Activated CD4-positive, alpha-beta memory T cell treated with anti-CD3 and anti-CD28 coated beads, Interleukin-2, amount 10 ng/mL, durations not matched to agents 7 days and 5 days (primary cell): ENCODE results near the gene SLC1A5. TPM values are rescaled to one million over a fixed set of nuclear protein-coding genes. Genes with fewer than 3 reads are reported as not detected.
"Not testable (repeated sequence)": the region's sequence is repeated elsewhere in the genome, so short reads cannot be mapped to it uniquely, and the experiment has no call there.

Experiments used
- CTCF ChIA-PET: fragments of 350-600 bp; sonication (Branson Sonifier 250); formaldehyde crosslinking; loops from one replicate; lab custom pipeline; 2021; ENCODE audit warnings: antibody characterized with exemption, inconsistent platforms; lab: Charles Lee
- POLR2A ChIA-PET: fragments of 350-600 bp; sonication (Branson Sonifier 250); formaldehyde crosslinking; loops from one replicate; lab custom pipeline; 2021; ENCODE audit warnings: antibody characterized with exemption; lab: Charles Lee
- DNase-seq: peaks from one replicate; pipeline ENCODE4 v3.0.0-alpha.2; 2020
- H3K27ac Mint-ChIP-seq: one replicate; pipeline ENCODE4 v1.8.0; 2021; ENCODE audit warnings: mild to moderate bottlenecking, mixed read lengths
- H3K27me3 Mint-ChIP-seq: one replicate; pipeline ENCODE4 v1.8.0; 2021; ENCODE audit warnings: mixed read lengths
- H3K36me3 Mint-ChIP-seq: one replicate; pipeline ENCODE4 v1.8.0; 2021; ENCODE audit warnings: low read depth, mixed read lengths
- H3K4me1 Mint-ChIP-seq: one replicate; pipeline ENCODE4 v1.8.0; 2021; ENCODE audit warnings: mixed read lengths
- H3K4me3 Mint-ChIP-seq: one replicate; pipeline ENCODE4 v1.8.0; 2021; ENCODE audit warnings: mild to moderate bottlenecking, mixed read lengths
- H3K9me3 Mint-ChIP-seq: one replicate; pipeline ENCODE4 v1.8.0; 2021; ENCODE audit warnings: mixed read lengths
- total RNA-seq, 2 experiments: library from RNA; stranded (reverse); gene quantifications; one replicate each; pipeline ENCODE4 v1.2.3, GENCODE V29; 2021

SLC1A5 gene
- 100 to 1,000 TPM; 200 to 208 TPM for total RNA-seq

DNA sequence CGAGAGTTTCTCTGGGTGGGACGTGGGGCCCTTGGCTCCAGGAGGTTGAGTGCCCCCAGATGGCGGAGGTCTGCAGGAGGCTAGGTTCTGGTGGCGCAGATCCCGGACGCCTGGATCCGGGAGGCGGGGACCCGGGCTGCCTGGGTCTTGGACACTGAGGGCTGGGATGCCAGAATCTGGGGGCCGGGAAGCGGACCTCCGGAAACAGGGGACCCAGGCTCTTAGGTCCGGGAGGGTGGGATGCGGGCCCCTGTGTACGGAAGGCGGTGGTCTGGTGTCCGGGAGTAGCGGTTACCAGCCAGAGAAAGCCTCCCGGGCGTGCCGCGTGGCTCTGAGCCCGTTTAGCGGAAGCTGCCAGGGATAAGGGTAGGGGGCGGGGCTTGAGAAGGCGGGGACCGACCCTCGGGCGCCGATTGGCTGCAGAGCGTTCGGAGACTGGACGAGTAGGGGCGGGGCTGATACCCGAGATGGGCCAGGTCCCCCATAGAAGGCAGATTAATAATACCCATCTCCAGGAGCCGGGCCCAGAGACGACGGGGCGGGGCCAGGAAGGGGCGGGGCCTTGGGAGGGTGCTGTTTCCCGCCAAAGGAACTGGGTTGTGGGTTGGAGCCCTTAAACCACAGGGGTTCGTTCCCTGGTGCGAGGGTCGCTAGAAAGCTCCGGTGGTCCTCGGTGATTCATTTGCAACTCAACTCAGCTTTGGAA lies at the start of gene SLC1A5:
Gene SLC1A5 (minus strand): TSS at position 333 of the 706 bp plus-strand sequence. CDS start 629 bp downstream, outside the sequence.
- H3K4me1 Mint-ChIP-seq = peaks cover 61% of the 10 kb centered on the region
- peaks cover under 1% of the 10 kb centered on the region for H3K27me3 Mint-ChIP-seq
- ChIA-PET POLR2A (interaction anchor here (0.6 to 3.8 kb wide), 34 partner anchors 9 to 870 kb away, joined by 3 to 25 read pairs (median 4); partner anchors contain the start of genes AP2S1, ARHGAP35, CALM3 and FKRP), CTCF (interaction anchor here (1.6 to 2.9 kb wide), 5 partner anchors 16 to 52 kb away, joined by 4 to 15 read pairs (median 7); no protein-coding TSS in a partner anchor)
- H3K9me3 Mint-ChIP-seq = no peaks in the 10 kb centered on the region
- peak within 1 kb of the TSS; percentile 98 for H3K4me3 Mint-ChIP-seq
- DNase-seq = peak; percentile 99
- H3K36me3 Mint-ChIP-seq = peaks cover 43% of the 10 kb centered on the region
- peak within 1 kb of the TSS; percentile 98 for H3K27ac Mint-ChIP-seq

DNA sequence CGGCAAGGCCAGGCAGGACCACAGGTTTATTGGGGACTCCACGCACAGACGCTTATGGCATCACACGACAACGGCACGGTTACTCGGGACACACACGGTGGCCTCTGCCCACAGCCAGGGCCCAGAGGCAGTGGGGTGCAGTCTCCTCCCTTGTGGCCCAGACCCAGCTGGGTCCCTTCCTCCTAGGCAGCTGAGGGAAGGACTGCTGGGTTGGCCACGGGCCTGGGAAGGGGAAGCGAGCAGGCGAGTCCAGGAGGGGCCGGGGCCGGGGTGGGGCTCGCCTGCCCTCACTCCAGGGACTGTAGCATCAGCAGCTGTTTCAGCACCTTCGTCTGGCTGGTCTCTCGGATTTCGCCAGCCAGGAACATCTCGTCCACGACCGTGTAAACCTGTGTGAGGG lies 49.8 kb upstream of the SLC1A5 start:
- H3K36me3 Mint-ChIP-seq = peaks cover 26% of the 10 kb centered on the region
- peaks cover 1% of the 10 kb centered on the region for H3K4me1 Mint-ChIP-seq
- POLR2A ChIA-PET = interaction anchor here (0.7 kb wide), 1 partner anchor 52 kb away, joined by 3 read pairs; no protein-coding TSS in a partner anchor
- H3K27me3 Mint-ChIP-seq = no peaks in the 10 kb centered on the region
- no peak overlapping the region for H3K4me3 Mint-ChIP-seq
- no peak for DNase-seq
- no peaks in the 10 kb centered on the region for H3K9me3 Mint-ChIP-seq
- CTCF ChIA-PET = interaction anchor here (0.7 to 4.4 kb wide), 4 partner anchors 13 to 87 kb away, joined by 3 to 82 read pairs (median 4); partner anchors contain the start of gene AP2S1
- no peak overlapping the region for H3K27ac Mint-ChIP-seq

DNA sequence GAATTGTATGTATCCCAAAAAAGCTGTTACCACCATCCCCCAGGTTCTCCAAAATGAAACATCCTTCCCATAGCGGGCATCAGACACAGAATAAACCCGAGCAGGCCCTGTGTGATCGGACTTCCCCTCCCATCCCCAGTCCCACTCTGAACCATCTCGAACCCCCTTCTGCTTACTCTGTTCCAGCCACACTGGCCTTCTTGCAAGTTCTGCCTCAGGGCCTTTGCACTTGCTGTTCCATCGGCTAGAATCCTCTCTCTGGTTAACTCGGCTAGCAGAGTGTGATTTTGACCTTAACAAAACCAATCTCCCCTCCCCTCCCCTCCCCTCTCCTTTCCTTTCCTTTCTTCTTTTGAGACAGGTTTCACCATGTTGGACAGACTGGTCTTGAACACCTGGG lies 46.6 kb upstream of the SLC1A5 start:
- no peak for DNase-seq
- peaks cover 13% of the 10 kb centered on the region for H3K36me3 Mint-ChIP-seq
- ChIA-PET POLR2A (interaction anchor here (1.3 kb wide), 1 partner anchor 47 kb away, joined by 3 read pairs; the partner anchor contains the start of gene SLC1A5), CTCF (interaction anchor here (1.2 kb wide), 1 partner anchor 68 kb away, joined by 5 read pairs; no protein-coding TSS in a partner anchor)
- no peaks in the 10 kb centered on the region for H3K9me3 Mint-ChIP-seq
- no peaks in the 10 kb centered on the region for H3K27me3 Mint-ChIP-seq
- no peak overlapping the region for H3K4me3 Mint-ChIP-seq
- no peak overlapping the region for H3K27ac Mint-ChIP-seq
- no peaks in the 10 kb centered on the region for H3K4me1 Mint-ChIP-seq

DNA sequence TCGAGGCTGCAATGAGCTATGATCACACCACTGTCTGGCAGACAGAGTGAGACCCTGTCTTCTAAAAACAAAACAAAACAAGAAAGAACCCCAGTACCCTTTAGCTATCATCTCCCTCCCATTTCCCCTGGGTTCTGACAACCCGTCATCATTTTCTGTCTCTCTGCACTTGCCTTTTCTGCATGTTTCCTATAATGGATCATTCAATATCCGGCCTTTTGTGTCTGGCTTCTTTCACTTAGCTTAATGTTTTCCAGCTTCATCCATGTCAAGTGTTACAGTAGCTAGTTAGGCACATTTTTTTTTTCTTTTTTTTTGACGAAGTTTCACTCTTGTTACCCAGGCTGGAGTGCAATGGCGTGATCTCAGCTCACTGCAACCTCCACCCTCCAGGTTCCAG lies 45.7 kb upstream of the SLC1A5 start:
- Mint-ChIP-seq H3K4me3 (no peak overlapping the region), H3K27me3 (no peaks in the 10 kb centered on the region), H3K4me1 (peaks cover 1% of the 10 kb centered on the region), H3K27ac (no peak overlapping the region), H3K9me3 (no peaks in the 10 kb centered on the region), H3K36me3 (peaks cover 11% of the 10 kb centered on the region)
- no peak for DNase-seq
- POLR2A ChIA-PET = interaction anchor here (1.3 to 1.4 kb wide), 2 partner anchors 11 to 46 kb away, joined by 3 read pairs; partner anchors contain the start of gene SLC1A5
- CTCF ChIA-PET = interaction anchor here (0.7 to 1.2 kb wide), 4 partner anchors 29 to 83 kb away, joined by 3 to 5 read pairs (median 4); no protein-coding TSS in a partner anchor

DNA sequence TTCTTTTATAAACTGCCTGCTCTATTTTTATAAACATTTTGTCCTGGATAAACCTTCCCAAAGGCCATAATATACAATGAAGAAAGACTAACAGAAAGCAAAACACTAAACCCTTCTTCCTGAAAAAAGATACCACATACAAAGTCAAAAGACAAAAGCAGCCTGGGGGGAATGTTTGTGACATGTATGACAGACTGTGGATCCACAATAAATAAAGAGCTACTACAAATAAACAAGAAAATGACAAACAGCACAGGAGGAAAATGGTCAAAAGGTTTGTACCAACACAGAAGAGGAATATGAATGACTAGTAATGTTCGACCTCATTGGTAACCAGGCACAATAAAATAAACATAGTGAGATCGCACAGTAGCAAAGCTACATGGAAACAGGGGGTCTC lies 42.5 kb upstream of the SLC1A5 start:
- Mint-ChIP-seq H3K4me1 (peaks cover 4% of the 10 kb centered on the region), H3K4me3 (no peak overlapping the region), H3K9me3 (no peaks in the 10 kb centered on the region), H3K36me3 (no peaks in the 10 kb centered on the region), H3K27me3 (no peaks in the 10 kb centered on the region), H3K27ac (no peak overlapping the region)
- POLR2A ChIA-PET = interaction anchor here (1.3 kb wide), 1 partner anchor 42 kb away, joined by 3 read pairs; the partner anchor contains the start of gene SLC1A5
- CTCF ChIA-PET = interaction anchor here (0.8 to 3.2 kb wide), 4 partner anchors 9 to 64 kb away, joined by 3 to 23 read pairs (median 4); no protein-coding TSS in a partner anchor
- no peak for DNase-seq

DNA sequence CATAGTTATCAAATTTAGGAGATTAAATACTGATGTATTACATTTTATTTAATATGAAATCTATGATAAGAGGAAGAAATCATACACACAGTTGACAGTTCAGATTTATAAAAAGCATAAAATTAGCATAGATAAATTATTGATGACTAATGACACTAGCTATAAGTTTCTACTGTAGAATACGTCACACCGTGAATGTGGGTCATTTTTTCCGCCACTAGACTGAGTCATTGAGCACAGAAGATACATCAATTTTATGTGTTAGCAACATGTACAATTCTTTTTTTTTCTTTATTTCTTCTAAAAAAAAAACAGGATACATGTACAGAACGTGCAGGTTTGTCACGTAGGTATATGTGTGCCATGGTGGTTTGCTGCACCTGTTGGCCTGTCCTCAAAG lies 40.1 kb upstream of the SLC1A5 start:
- DNase-seq = peak; percentile 38
- Mint-ChIP-seq H3K4me1 (peaks cover 20% of the 10 kb centered on the region), H3K9me3 (no peaks in the 10 kb centered on the region), H3K4me3 (no peak overlapping the region), H3K27me3 (no peaks in the 10 kb centered on the region), H3K36me3 (no peaks in the 10 kb centered on the region), H3K27ac (no peak overlapping the region)
- ChIA-PET POLR2A (no interaction called here), CTCF (interaction anchor here (0.7 to 1.8 kb wide), 8 partner anchors 9 to 359 kb away, joined by 3 to 7 read pairs (median 4); no protein-coding TSS in a partner anchor)

DNA sequence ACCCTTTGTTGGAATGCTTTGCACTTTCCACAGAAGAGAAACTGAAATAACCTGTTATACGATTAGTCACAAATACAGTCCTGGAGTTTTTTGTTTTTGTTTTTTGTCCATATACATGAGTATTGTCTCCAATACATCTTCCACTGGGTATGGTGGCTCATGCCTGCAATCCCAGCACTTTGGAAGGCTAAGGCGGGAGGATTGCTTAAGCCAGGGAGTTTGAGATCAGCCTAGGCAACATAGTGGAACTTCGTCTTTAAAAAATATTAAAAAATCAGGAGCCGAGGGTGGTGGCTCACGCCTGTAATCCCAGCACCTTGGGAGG lies 37.3 kb upstream of the SLC1A5 start:
- H3K4me1 Mint-ChIP-seq = peaks cover 40% of the 10 kb centered on the region
- CTCF ChIA-PET = interaction anchor here (1.3 to 1.6 kb wide), 4 partner anchors 15 to 75 kb away, joined by 5 to 7 read pairs (median 6); no protein-coding TSS in a partner anchor
- no peaks in the 10 kb centered on the region for H3K9me3 Mint-ChIP-seq
- no peaks in the 10 kb centered on the region for H3K27me3 Mint-ChIP-seq
- H3K36me3 Mint-ChIP-seq = no peaks in the 10 kb centered on the region
- POLR2A ChIA-PET = interaction anchor here (1.5 kb wide), 1 partner anchor 38 kb away, joined by 8 read pairs; the partner anchor contains the start of gene SLC1A5
- H3K4me3 Mint-ChIP-seq = no peak overlapping the region
- DNase-seq = no peak
- H3K27ac Mint-ChIP-seq = no peak overlapping the region

DNA sequence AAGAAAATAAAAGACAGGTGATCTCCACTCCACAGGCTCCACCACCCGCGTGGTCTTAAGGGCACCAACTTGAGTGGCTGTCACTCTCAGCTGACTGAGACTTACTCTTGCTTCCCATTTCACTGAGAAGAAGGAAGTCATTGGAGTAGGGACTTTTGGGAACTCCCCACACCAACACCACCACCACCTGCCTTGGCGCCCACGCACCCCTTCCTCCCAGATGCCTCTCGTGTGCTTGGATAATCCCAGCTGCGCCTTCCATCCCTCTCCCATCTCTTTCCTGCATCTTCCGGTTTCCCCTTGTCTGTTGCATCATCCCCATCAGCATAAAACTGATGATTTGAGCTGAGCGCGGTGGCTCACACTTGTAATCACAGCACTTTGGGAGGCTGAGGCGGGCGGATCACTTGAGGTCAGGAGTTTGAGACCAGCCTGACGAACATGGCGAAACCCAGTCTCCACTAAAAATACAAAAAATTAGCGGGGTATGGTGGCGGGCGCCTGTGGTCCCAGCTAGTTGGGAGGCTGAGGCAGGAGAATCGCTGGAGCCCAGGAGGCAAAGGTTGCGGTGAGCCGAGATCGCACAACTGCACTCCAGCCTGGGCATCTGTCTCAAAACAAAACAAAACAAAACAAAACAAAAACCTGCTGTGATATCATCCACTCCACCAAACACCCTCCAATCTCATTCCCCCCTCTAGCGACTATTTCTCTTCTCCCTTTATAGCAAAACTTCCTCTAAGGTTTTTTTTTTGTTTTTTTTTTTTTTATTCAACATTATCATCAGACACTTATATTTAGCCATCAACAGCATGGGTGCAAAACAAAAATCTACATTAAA lies 36.7 kb upstream of the SLC1A5 start:
- POLR2A ChIA-PET = interaction anchor here (1.5 to 1.8 kb wide), 2 partner anchors 37 to 40 kb away, joined by 8 read pairs; partner anchors contain the start of gene SLC1A5
- Mint-ChIP-seq H3K9me3 (no peaks in the 10 kb centered on the region), H3K36me3 (no peaks in the 10 kb centered on the region), H3K27ac (peak overlapping the region; percentile 17), H3K27me3 (no peaks in the 10 kb centered on the region), H3K4me1 (peaks cover 46% of the 10 kb centered on the region), H3K4me3 (no peak overlapping the region)
- CTCF ChIA-PET = interaction anchor here (1.0 to 1.6 kb wide), 5 partner anchors 15 to 71 kb away, joined by 3 to 7 read pairs (median 4); no protein-coding TSS in a partner anchor
- DNase-seq = no peak

DNA sequence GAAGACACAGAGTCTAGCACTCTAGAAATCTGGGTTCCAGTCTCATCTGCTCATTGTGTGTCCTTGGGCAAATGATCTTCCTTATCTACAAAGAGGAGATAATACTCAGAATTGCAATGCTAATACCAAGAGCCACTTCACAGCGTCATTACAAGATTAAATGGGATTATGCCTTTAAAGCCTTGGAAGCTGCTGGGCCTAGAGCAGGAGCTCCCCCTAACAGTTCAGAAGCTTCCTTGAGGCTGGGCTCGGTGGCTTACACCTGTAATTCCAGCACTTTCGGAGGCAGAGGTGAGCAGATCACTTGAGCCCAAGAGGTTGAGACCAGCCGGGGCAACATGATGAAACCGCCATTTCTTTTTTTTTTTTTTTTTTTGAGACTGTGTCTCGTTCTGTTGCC lies 34.7 kb upstream of the SLC1A5 start:
- no peak overlapping the region for H3K4me3 Mint-ChIP-seq
- no peaks in the 10 kb centered on the region for H3K36me3 Mint-ChIP-seq
- H3K27ac Mint-ChIP-seq = no peak overlapping the region
- H3K27me3 Mint-ChIP-seq = no peaks in the 10 kb centered on the region
- CTCF ChIA-PET = interaction anchor here (0.7 to 2.4 kb wide), 7 partner anchors 17 to 190 kb away, joined by 3 to 16 read pairs (median 4); no protein-coding TSS in a partner anchor
- POLR2A ChIA-PET = interaction anchor here (1.2 to 3.8 kb wide), 2 partner anchors 11 to 38 kb away, joined by 3 to 21 read pairs; no protein-coding TSS in a partner anchor
- H3K4me1 Mint-ChIP-seq = peaks cover 50% of the 10 kb centered on the region
- no peak for DNase-seq
- no peaks in the 10 kb centered on the region for H3K9me3 Mint-ChIP-seq

DNA sequence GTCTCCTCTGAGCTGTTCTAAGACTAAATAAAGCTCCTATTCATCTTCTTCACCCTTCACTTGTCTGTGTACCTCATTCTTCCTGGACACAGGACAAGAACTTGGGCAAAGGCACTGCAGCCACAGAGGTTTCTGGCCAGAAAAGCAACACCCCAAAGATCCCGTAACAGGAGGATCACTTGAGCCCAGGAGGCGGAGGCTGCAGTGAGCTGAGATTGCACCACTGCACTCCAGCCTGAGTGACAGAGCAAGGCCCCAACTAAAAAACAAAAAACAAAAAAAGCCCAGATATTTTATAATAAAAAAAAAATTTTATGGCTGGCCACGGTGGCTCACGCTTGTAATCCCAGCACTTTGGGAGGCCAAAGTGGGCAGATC lies 34.0 kb upstream of the SLC1A5 start:
- not testable (repeated sequence) for H3K4me3 Mint-ChIP-seq, H3K36me3 Mint-ChIP-seq, H3K27me3 Mint-ChIP-seq, DNase-seq, H3K9me3 Mint-ChIP-seq
- POLR2A ChIA-PET = interaction anchor here (1.2 to 3.8 kb wide), 3 partner anchors 12 to 37 kb away, joined by 3 to 25 read pairs (median 21); partner anchors contain the start of gene SLC1A5
- CTCF ChIA-PET = interaction anchor here (0.8 to 3.8 kb wide), 11 partner anchors 18 to 191 kb away, joined by 3 to 17 read pairs (median 5); partner anchors contain the start of genes FKRP and SLC1A5
- Mint-ChIP-seq H3K4me1 (peaks cover 50% of the 10 kb centered on the region), H3K27ac (peak overlapping the region; percentile 85)

DNA sequence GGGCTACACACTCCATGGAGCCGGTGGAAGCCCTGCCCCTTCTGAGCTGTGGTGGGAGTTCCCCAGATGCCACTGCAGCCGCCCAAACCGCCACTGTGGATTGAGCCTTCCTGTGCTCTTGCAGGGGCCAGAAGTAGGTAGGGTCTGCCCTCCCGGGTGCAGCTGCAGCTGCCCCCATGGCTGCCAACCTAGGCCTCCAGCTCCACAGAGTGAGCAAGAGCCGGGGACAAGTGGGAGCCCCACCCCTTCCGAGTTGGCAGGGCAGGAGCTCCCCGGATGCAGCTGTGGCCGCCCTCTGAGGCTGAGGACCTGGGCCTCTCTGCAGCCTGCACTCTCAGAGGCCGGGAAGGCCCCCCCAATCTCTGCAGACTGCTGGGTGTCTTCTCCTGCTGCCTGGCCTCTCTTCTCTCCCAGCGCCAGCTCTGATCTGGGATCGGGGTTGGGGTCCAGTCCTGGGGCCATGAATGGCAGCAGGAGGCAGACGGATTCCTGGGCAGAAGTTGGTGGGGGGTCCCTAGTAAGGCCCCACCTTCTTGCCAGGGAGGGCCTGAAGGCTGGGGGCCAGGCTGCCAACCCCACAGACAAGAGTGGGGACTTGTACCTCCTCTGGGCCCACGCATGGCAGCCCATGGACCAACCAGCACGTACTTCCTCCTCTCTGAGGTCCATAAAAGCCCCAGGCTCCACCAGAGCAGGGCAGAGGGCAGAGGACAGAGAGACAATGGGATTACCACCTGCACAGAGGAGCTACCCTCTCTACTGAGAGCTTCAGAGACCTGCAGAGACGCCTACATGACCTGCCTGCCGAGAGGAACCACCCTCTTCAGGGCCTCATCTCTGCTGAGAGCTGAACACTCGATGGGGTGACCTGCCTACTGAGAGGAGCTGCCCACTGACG lies 33.4 kb upstream of the SLC1A5 start:
- Mint-ChIP-seq H3K9me3 (no peaks in the 10 kb centered on the region), H3K27me3 (no peaks in the 10 kb centered on the region), H3K27ac (peak overlapping the region; percentile 85), H3K4me3 (no peak overlapping the region), H3K36me3 (no peaks in the 10 kb centered on the region), H3K4me1 (peaks cover 50% of the 10 kb centered on the region)
- CTCF ChIA-PET = interaction anchor here (0.8 to 3.8 kb wide), 15 partner anchors 8 to 191 kb away, joined by 3 to 17 read pairs (median 6); partner anchors contain the start of genes FKRP and SLC1A5
- peak; percentile 78 for DNase-seq
- POLR2A ChIA-PET = interaction anchor here (1.1 to 3.8 kb wide), 10 partner anchors 8 to 292 kb away, joined by 3 to 25 read pairs (median 4); partner anchors contain the start of genes CALM3, SLC1A5 and ZC3H4
